Stimulated activated CD4-positive, alpha-beta T cell treated with anti-CD3 and anti-CD28 coated beads, Interleukin-15, amount 100 ng/mL, for 48 hours (primary cell): ENCODE data around the gene COL25A1.

Experiments used
- DNase-seq, 2 donors: peaks; one replicate each; pipeline ENCODE4 v3.0.0-alpha.2; 2020; ENCODE audit warnings: low read depth in 2 of 2

COL25A1 gene

DNA sequence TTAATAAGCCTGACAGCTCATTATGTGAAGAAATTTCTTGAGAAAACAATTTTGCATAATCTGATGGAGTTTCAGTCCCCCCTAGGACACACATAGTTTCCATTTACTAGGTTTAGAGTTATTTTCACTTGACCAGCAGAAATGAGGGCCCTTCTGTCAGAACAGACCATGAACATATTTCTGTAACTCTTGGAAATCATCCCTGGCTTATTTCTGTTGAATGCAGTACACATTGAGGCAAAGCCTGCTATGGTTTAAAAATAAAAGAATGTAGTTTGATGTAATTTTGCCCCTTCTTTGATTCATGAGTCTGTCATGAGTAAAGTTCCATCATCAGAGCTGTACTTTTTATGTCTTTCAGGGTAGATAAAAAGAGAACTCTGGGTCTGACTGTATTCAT, 435.0 kb downstream of the COL25A1 start:
- no peak for DNase-seq

DNA sequence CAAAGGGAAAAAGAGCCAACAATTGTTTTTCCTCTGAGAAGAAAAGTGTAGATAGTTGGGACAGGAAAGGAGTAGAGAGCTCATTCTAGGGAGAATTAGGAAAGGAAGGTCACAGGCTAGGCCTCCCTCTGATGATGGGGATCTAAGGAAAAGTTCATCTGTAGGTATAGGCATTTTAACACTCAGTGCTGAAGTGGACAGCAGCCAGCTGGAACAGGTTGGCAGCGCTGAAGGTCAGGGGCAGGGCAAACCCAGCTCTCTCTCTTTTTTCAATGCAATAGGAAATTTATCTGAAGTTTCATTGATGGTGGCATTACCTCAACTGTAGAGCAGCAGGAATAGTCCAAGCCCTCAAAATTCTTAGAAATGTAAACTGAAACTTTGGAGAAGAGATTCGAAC, 441.1 kb downstream of the COL25A1 start:
- DNase-seq, result no peak

DNA sequence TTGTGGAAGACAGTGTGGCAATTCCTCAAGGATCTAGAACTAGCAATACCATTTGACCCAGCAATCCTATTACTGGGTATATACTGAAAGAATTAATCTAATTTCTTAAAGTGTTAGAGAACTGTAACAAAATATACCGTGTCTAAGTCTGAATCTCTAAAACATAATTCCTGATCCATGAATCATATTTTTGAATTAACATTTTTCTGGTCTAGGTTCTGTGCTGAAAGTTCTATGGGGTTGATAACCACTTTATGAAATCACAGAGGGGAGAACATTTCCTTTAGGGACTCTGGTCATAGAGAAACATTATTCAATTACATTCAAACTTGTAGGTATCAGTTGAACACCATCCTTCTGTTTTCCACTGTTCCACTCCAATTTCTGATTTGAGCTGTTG, 447.7 kb downstream of the COL25A1 start:
- no peak for DNase-seq

DNA sequence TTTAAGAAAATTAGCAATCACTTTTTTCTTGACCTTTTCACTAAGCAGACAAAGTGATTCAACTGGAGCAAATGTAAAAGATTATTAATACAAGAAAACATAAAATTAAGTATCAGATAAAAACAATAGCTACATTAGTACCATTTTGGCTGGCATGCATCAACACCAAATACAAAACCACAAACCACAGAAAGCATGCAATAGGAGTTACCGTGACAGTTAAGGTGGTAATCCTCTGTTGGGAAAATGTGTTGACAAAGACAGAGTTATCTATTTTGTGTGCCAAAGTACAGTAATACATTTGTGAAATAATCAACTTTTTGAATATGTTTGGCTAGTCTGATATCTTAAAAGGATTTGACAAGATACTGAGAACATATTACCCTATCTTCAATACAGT, 449.8 kb downstream of the COL25A1 start:
- DNase-seq, result no peak

DNA sequence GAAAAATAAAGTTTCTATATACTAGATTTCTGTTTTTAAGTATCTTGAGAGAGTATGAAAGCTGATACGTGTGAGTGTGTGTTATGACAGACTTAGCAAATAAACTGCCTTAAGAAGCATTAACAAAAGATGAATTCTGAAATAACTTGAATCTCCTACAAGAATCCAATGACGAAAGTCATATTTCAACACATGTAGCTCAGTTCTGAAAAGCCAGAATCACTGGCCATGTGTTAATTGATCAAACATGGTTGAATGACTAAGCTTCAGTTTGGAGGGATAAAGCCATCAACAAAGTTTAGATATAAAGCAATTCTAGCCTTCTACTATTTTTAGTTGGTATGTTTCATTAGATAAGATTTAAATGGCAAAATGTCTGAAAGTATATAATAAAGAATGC, 451.1 kb downstream of the COL25A1 start:
- DNase-seq, result no peak

DNA sequence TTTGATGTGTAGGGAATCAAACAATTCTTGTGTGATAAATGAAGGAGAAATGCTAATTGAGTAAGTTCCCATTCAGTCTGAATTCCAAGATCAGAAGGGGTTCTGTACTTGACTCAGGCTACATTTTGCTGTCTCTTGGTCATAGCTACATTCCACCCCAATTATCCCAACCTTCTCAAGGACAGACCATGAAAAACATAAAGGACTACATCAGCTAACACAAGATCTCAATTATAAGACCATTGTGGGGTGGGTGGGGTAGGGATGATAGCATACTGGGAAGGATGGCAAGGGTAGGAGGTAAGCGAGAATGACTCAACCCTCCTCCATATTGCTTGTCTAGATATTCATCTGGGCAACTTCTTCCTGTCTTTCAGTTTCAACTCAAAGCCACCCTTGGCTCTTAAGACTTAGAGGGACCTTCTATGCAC, 452.2 kb downstream of the COL25A1 start:
- no peak for DNase-seq

DNA sequence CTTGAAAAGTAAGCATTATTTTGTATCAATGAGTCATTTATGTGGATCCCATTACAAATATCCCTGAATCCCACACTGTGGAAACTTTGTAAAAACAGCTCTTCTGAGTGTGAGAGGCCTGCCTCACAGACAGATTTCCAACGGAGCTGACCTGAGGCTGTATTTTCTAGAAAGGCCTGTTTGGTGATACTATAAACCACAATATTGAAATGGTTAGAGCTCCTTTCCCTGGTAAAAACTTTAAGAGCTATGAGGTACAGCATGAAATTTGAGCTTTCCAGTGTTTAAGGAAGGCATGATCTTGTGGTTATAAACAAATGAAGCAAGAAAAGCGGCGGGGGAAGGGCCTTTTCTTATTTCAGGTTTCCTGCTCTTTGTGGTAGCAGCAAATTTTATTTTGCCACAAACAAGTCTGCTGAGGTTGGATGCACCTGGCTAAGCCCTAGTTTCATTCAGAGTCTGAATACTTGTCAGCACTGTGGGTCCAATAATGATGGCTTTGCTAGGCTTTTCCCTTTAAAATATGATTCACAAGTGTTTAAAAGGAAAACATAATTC, 452.8 kb downstream of the COL25A1 start:
- DNase-seq, result no peak

DNA sequence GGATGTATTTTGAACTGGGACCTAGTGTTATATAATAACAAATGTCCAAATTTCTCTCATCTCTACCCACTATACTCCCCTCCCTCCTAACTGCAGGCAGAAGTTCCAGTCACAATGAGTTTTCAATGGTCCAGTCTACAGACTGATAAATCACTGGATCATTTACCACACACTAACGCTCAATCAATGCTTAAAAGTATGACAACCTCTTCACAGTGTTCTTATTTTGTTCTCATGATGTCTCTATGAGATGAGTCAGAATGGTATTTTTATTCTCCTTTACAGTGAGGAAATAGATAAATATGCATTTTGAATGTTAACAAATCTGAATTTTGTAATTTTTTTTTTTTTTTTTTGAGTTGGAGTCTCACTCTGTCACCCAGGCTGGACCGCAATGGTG, 455.9 kb downstream of the COL25A1 start:
- DNase-seq, result no peak

DNA sequence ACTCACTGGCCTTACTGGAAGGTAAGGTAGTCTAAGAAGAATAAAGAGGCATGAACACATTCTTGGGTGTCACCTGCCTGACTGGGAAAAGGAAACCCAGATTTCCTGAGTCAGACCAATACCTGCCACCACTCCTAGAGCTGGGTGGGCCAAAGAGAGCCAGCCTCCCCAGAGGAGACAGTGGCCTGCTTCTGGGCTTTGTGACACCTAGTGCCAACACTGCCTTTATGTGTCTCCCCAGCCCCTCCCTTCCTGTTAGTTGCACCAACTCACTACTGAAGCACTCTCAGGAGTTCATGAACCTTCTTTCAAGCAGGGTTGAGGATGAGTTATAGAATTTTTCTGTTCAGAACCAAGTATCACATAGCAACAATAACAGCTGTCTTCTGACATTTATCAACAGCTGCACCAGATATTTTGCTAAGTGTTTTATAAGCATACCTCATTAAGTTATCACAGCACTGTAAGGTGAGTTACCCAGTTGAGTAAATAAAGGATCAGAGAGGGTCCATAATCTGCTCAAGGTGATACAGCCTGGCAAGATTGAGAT, 462.0 kb downstream of the COL25A1 start:
- DNase-seq, result no peak

DNA sequence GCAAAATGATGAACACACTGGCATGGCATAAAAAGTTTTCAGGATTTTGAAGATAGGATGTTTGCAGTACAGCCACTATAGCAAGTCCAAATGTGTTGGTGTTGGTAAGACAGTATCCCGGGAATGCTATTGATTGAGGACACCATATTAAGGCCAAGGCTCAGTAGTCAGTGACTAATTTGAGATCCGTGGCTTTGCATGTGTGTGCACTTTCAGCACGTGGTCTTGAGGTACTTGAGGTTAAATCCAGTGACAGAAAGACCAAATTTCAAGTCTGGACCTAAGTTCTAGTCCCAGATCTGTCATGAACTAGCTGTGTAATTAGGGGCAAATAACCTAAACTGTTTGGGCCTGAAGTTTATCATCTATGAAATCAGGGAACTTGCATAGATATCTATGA, 463.1 kb downstream of the COL25A1 start:
- no peak for DNase-seq

DNA sequence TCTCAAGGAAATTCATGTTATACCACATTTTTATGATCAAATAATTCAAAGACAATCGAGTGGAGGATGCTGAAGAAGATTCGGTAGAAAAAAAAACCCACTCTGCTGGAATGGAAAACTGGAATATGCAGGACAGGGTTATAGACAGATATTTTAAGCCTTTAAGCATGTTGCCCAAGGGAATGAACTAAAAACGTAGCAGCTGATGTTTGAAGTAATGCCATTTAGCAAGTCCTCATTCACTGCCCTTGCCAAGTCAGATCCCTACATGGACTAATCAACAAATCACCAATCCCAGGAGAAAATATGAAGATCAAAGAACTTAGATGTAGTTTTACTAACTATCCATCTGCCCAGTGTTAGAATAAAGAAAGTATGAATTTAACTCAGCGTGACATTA, 464.0 kb downstream of the COL25A1 start:
- DNase-seq, result no peak

DNA sequence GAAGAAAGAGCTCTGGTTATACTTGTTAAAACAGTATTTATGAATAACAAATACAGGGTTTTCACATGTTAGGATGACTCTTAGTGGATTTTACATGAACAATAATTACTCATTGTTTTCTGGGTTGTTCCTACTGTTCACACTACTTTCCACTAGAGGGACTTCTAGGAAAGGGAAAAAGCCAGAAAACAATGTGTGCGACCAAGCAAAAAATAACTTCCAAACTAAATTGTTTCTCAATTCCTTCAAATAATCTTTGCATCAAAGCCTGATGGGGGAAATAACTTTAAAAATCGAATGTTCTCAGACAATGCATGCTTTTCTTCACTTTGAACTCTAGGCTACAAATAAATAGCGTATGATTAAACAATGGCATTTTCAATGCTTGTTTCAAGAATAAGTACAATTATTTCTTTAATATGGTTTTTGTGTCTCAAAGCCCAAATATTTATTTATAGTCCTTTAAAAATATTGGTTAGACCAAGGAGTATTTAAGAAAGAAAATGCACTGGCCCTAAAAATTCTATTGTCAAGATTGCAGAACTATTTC, 467.5 kb downstream of the COL25A1 start:
- DNase-seq, result no peak

DNA sequence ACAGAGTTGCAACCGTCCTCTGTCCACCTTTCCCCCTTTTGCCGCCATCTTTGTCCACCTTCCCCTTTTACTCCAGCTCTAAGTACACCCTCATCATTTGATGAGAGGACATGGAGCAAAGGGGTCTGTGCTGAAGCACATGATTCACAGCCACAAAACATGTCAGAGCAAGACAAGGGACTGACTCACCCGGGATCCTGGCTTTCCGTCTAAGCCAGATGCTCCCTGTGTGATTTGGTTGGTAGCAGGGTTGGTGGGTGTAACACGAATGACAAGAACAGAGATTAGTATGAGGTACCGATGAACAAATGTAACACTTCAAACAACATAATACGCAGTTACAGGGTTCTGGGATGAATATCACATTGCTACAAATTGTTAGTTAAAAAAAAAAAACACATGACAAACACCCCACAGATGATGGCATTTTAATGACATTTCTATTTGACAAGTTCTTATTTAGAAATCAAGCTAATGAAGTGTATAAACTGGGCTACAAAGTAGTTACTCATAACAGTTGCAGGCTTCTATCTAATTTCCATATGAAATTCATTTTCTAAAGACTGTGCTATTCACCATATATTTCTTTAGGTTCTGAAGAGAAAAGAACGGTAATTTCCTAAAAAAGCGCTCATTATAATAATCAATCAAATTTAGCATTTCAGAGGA, 468.2 kb downstream of the COL25A1 start:
- DNase-seq, result no peak

DNA sequence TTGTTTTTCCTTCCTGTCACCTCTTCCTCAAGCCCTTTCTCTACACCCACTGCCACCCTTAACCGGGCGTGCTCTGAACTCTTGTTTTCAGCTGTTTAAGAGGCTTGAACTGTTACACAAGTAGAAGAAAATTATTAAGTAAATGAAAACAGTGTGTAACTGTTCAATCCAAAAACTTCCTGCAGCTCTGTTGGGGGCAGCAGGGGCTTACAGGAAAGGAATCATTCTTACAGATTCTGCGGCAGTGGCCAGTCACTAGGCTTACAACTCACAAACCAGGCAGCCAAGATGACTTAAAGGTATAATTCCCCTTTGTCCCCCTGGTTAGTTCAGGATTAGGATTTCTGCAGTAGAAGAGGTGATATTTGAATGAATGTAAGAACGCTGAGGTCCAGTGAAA, 469.4 kb downstream of the COL25A1 start:
- DNase-seq, result no peak

DNA sequence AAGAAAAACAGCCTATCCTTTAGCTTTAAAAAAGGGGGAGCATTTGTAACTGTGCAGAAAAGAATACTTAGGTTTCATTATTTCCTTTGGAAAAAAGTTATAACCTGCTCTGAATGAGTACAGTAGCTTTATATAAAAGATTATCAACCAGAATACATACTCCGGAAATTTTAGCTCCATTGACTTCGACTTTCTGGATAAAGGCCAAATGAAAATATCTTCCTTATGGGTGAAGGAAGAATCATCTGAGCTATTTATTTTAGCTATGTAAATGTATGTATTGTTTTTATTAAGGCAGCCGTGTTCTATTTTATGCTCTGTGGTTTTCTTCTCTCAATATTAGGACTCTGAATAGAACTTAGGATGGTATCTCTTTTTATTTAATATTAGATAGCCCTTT, 470.6 kb downstream of the COL25A1 start:
- no peak for DNase-seq

DNA sequence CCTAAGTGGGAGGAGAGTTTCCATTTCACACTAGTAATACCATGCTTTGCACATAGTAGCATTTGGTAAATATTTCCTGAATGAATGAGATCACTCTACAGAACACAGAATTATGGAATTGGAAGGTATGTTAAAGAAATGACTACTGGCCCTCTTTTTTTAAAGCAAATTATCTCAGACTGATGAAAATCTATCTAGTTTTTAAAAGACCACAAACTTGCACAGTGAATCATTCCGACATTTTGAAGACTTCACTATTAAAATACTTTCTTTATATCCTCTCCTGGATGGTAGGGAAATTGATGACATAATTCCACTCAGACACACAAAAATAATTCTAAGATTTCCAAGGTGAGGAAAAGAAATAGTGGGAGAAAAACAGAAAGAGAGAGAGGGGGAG, 471.2 kb downstream of the COL25A1 start:
- no peak for DNase-seq

DNA sequence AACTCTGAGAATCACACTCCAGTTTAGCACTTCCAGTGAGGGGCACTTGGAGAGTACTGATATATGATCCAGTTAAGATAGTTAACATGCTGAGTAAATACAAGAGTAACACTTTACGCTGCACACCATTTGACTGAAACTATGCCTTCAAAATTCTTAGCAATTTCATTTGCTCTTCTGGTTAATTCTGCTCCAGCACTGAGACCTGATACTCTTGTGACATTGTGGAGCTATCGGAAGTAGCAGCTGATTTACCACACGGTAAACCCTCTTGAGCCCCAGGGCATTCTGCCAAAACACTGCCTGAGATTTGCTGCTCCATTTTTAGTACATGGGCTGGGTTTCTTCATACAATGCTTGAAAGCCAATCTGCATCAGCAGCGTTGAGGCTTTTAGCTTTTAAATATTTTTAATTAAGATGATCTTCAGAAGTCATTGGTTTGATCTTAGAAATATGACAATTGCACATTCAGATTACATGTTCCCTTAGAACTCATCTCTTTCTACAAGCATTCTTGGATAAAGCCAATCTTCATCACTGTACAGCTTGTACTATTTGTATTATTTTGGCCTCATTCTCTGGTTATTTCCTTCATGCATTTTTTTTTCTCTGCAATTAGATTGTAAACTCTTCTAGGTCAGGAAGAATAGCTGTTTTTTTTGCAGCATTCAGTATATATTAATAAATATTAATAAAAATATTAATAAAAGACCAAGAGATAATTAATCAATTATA, 471.8 kb downstream of the COL25A1 start:
- no peak for DNase-seq

DNA sequence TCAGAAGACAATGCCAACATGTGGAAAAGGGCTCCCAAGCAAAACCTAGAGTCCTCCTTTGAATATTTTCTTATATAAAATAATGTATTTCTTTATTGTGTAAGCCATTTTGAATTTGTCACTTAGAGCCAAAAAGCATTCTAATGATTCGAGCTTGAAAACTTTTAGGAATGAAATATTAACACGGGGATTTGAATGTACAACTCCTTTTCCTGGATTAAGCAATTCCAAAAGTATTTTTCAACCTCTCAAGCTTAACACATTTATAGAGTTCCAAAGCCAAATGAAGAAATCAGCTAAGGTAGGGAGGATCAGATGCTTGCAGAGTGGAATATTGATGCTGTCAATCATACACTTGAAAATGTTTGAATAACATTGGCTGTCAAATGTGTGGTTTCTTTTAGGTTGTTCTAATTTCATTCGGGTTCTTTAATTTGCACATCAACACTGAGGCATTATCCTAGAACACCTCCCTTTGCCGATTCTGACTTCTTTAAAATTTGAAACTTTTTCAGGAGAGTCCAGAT, 472.4 kb downstream of the COL25A1 start:
- DNase-seq, result no peak

DNA sequence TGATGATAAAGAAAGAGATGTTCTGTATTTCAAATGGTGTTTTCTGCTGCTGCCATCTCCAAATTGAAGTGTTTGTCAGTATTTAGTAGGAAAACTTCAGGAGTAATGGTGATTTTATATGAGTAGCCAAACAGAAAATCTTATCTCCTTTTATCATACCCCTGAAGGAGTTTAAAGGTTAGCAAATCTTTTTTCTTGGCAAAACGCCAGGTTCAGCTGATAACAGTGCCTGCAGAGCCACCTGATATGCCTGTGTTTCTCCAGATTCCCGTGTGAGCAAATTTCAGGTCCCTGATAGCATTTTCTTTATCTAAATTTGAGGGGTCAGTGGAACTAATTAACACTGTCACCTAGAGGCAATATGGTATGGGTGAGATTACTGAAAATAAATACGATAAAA, 473.8 kb downstream of the COL25A1 start:
- DNase-seq, result no peak

DNA sequence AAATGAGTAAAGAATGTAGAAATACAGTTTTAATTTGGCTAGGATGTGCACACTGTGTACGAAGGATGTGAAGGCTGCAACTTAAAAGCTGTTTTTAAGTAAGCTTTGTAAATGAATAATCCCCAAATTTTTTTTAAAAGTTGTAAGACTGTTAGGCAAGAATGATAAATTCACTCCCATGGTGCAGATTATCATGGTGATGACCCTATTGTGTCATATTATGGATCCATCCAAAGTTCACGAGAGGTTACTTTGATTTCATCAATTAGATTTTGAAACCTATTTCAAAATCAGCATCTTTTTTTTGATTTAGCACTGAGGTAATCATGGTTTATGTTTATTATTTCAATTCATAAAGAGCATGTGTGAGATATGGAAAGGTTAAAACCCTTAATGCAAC, 476.7 kb downstream of the COL25A1 start:
- DNase-seq, result no peak

DNA sequence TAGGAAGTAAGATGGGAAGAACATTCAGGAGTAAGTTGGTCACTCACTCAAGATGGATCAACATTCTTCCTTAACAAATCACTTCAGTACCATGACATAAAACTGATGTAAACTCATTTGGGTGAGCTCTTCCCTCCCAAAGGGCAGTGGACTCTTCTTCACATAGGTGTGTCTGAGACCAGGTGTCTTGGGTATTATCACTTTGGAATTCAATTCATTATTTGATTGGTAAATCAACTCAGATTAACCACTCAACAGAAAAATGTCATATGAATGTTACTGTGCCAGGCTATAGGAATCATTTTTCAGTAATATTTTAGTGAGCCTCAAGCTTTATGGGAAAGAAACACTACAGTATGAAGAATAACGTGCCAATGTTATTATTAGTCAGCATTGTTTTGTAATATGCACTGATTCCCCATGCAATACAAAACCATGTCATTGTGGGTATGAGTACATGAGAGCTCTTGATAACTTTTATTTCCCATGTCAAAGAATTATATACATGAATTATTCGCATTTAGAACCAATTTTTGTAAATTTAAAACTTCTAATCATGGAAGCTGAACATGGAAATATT, 481.0 kb downstream of the COL25A1 start:
- DNase-seq, result no peak
